ENCODE data around the gene IGFBP2.

DNA sequence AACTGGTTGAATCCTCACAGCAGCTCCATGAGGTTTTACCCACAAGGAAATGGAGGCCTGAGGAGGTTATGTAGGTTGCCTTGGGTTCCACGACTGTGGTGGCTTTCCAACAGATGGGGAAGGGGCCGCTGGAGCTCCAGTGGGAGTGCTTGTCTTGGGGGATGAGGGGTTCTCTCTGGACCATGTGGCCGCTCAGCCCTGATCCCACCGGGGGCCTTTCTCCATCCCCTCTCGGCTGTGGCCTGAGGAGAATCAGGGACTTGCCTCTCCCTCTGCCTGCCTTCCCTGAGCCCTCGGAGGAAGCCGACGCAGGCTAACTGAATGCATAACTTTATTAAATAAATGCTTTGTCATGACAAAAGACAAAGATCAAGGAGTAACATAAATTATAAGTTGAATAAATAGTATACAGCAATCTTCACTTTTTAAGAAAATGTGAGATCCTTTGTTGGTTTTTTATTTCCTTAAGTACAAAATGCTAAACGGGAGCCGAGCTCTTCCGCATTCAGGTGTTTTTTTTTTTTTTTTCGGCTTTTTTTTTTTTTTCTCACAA is 38.6 kb downstream of the IGFBP2 start:
- TF ChIP-seq EZH2 (IDR thresholded peaks at IDR 0.05) (no peak), POLR2AphosphoS5 (IDR thresholded peaks at IDR 0.05; ENCODE audit: borderline replicate concordance, low read depth, low read length) (no peak)

Measured in SK-N-MC (cell line).